HG02981 (cell line): ENCODE data around the gene ERI3.
A peak's percentile ranks its signal among the peaks of the same experiment; 100 is the strongest.

ENCODE experiments used
- ATAC-seq: cut with Tn5 transposase; IDR thresholded peaks from one replicate; pipeline ENCODE4 v1.9.1; 2021; ENCODE audit warnings: mild to moderate bottlenecking, moderate library complexity; ENCODE audit not compliant: unreplicated experiment

The ERI3 gene

DNA sequence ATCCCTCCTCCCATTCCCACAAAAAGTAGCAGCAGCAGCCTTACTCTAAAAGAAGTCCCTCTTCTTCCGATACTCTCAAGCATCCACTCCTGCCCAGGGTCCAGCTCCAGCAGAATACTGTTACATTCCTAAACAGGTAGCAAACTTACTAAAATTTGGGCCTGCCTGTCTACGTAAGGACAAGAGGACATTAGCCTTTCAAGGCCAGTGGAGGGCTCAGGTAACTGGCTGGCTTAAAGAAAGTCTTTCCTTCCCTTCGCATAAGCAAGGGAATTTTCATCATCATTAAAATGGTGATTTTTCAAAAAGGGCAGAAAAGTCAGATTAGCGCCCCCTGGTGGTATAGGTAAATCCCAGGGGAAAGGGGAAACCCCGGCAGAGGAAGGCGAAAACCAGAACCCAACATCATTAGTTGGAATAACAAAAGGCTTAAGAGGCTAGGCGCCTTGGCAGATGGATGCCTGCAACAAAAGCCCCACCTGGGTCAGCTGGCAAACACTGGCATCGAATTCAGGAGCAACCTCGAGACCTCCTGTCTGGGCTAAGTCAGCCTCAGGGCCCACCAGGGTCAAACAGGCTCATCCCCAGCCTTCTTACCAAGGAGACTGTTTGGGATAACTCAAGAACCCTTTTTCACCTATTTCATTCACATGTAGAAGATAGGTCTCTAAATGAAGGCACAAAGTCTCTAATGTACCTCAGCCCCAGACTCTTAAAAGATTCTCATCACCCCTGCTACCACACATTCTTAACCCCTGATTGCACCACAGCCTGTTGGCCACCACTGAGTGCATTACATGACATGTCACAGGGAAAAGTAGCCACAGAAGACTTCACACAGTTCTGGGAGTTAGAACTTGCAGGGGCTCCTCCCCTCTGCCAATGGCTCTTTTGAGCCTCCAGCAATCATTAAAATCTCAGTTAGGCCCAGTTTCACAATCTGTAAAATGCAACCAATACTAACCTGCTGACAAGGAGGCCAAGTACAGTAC, 36.7 kb downstream of the ERI3 start:
- ATAC-seq, result no peak

GRCh38 chr1:44316231-44316759, 38.8 kb downstream of the ERI3 start:
- ATAC-seq, result peak; percentile 45

DNA sequence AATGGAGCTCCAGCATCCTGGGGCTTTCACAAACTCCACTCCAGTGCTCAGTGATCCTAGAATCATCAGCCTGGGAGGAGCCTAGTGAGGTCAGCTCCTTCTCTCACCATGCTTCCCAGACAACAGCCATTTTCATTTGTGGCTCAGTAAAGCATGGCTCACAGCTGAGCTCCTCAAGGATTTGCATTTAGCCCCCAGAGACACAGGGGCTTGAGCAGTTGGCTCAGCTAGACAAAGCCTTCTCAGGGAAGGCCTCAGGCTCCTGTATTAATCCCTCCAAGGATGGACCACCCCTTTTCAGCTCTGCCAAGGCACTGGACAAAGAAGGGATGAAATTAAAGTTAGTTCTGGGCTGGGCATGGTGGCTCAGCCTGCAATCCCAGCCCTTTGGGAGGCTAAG, 39.5 kb downstream of the ERI3 start:
- no peak for ATAC-seq

- ATAC-seq, result no peak
Measured at GRCh38 chr1:44314452-44314851, 40.6 kb downstream of the ERI3 start.

GRCh38 chr1:44313265-44313918, 41.7 kb downstream of the ERI3 start:
- ATAC-seq, result no peak

DNA sequence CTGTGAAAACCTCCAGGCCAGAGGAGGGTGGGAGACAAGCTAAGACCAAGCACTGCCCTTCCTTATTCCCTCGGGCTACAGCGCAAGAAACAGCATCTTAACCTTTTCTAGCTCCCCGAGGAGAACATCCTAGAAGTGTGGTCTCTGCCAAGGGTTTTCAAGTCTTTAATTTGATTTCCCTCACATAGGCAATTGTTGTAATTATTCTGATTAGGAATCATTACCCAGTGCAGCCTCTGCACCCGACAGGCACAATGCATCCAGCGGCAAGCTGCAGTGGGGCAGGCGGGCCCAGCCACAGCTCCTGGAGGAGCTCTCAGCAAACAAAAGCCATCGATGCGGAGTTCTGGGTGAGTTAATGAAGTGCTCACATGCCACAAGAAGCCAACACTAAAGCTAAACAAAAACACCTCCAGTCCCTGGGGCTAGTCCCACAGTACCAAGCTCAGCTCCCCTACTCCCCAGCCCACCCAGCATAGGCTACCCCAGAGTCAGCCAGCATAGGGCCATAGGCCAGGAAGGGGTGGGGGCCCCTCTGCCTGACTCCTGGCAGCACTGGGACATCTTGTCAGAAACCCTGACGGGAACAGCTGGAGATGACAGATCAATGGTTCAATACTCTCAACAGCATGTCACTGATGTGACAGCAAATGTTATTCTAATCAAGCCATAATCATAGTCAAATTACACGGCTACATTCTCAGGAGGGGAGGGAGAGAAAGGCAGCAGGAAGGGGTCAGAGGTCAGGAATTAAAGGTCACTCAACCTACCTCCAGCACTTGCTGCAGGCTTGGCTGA, 42.5 kb downstream of the ERI3 start:
- ATAC-seq, result no peak

DNA sequence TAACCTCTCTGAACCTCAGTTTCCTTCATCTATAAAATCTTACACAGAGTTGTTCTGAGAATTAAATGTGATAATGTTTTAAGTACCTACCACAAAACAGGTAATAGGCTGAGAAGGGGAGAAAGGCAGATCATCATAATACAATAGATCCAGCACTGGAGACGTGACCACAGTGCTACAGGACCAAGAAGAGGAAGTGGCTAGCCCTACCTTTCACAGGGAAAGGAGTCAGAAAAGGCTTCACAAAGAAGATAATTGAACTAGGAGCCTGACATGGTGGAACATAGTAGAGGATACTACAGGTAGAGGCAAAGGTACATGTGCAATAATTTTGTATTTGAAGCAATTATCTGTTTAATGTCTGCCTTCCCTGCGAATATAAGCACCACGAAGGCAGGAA, 45.1 kb downstream of the ERI3 start:
- ATAC-seq, result no peak

DNA sequence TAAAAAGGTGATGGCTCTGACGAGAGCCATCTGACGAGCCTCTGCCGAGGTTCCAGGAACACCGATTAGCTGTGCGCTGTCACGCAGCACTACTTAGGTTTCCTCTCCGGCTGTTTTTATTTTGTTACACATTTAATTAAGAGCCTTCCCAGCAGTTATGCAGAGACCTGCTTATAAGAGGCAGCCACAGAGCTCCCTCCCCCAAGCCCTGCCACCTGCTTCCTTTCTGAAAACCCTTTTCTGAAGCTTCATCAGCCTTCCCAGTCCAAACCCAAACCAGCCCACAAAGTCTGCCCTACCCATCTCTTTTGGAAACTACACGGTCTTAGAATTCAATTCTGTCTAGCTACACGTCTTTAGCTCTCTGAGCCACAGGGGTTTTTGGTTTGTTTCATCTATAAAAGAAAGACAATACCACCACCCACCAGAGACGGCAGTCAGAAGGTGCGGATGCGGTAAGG, 49.1 kb downstream of the ERI3 start:
- no peak for ATAC-seq

GRCh38 chr1:44303532-44303931, 51.5 kb downstream of the ERI3 start:
- ATAC-seq, result no peak

GRCh38 chr1:44302541-44302940, 52.5 kb downstream of the ERI3 start:
- ATAC-seq, result no peak

GRCh38 chr1:44301442-44301841, 53.6 kb downstream of the ERI3 start:
- no peak for ATAC-seq

DNA sequence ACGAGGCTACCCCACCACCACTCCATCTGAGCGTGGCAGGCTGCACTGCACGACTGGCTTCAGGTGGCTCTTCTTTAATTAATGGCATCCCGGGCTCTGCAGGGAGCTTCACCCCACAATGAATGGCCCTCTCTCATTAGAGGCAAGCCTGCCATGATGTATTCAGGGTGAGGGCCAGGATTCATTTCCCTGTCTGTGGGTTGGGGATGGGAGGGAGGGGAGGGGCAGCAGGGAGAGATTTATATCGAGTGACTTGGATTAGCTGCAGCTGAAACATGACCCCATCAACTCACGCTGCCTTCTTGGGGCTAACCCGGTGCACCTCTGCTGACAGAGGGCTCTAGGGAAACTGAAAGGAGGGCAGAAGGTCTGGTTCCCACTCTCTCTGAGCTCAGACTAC, 54.2 kb downstream of the ERI3 start:
- ATAC-seq, result no peak

GRCh38 chr1:44297695-44298400, 57.2 kb downstream of the ERI3 start:
- ATAC-seq, result no peak

GRCh38 chr1:44296806-44297205, 58.3 kb downstream of the ERI3 start:
- ATAC-seq, result no peak

DNA sequence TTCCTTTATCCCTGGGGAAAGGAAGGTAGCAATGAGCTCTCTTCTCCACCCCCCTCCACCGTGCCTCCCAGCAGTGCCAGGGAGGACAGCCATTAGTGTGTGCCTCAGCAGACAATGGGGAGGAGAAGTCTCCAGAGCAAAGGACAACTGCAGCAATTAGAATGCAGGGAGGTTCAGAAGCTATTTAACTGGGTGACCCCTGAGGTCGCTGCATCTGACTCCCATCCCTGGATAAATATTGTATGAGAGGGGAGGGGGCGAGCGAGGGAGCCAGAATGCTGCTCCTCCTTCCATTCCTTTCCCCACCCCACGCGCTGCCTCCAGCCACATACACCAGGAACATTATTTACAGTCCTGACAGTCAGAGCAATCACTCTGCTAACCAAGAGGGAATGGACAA, 59.0 kb downstream of the ERI3 start:
- ATAC-seq, result no peak

DNA sequence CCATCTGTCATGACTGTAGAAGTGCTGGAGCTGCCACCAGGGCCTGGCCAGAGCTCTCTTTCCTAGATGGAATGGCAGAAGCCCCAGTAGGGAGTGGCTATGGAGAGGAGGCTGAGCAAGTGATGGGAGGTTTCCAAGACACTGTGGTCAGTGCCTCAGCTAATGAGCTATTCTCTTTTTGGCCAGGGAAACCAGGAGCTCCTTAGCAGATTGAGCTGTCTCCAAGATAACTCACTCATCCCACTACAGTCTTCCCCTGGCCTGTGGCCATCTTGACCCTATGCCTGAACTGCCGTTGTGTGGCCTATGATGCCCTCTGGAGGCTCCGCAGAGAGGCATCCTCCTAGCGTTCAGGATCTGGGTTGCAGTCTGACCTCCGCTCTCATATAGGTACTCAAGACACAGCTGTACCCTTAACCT, 60.5 kb downstream of the ERI3 start:
- no peak for ATAC-seq

GRCh38 chr1:44293761-44294315, 61.2 kb downstream of the ERI3 start:
- no peak for ATAC-seq

DNA sequence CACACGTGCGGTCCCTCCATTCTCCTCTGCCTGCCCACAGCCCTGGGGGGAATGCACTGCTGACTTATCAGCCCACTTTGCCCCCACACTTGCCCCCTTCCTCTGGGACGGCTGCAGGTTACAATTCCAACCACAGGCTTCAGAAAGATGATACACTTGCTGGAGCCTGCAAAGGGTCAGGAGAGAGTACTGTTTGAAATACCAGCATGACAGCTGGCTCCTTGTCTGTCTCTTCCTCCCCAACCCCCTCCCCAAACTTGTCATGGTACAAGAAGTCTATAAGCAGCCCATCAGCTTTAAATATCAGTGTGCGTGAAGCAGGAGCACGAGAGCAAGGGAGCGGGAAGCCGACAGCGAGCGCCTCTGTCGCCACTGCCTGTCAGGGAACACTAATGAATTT, 62.4 kb downstream of the ERI3 start:
- no peak for ATAC-seq

DNA sequence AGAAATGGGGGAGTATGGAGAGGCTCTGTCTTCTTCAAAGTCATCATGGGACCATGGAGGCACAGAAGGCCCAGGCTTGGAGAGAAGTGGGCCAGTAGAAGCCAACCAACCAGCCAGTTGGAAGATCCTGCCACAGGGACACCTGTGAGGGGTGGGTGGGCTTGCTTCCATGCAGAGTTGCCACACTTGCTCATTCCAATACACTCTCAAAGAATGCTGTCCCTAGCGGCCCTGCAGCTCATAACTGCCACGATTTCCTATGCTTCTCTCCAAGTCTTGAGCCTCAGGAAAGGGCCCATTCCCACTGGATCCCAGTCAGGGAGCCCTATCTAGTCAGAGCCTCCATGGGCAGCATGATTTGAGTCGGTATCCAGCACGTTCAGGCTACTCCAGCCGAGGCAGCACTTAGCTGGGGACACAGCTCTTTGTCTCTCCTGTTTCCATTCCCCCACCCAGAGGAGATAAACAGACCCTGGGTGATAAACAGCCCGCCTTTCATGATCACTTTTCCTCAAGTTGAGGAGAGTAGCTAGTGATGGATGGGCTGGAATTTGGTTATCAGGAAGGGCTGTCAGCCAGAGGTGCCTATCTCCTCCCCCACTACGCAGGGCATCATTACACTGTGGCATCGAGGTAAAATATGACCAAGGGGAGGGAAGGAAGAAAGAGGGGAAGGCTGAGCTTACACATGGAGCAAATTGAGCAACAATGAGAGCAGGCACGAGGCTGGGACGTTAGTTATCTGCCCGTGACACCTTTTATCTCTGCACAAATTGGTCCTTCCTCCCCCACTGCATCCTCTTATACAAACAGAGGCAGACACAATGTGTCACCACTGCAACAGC, 64.6 kb downstream of the ERI3 start:
- no peak for ATAC-seq
